Measurements from ENCODE around the gene GADD45B. TPM values are rescaled to one million over a fixed set of nuclear protein-coding genes. Genes with fewer than 3 reads are reported as not detected.

Gene GADD45B
- 25.6 and 32.0 TPM in 2 replicates for total RNA-seq

GRCh38 chr19:2475702-2476450 lies at the start of gene GADD45B:
GADD45B (plus strand) TSS chr19:2476127; CDS start chr19:2476359, 232 bp downstream.

GRCh38 chr19:2427429-2428320 lies 48.3 kb upstream of the GADD45B start, which contains the start of gene TIMM13:
TIMM13 (minus strand) TSS chr19:2427586; CDS start chr19:2427533, 53 bp downstream.

Other genes with a start within 250 kb of the GADD45B start
- 83.1 and 83.5 TPM in 2 replicates for gene PLEKHJ1, start 239.8 kb upstream of the GADD45B start, total RNA-seq
- gene SF3A2, start 239.3 kb upstream of the GADD45B start, total RNA-seq = 35.6 and 65.5 TPM in 2 replicates
- 0.35 and 2.1 TPM in 2 replicates for gene AMH, start 226.8 kb upstream of the GADD45B start, total RNA-seq
- gene JSRP1, start 219.7 kb upstream of the GADD45B start, total RNA-seq = not detected in 2 replicates
- not detected in 2 replicates for gene PEAK3, start 194.0 kb upstream of the GADD45B start, total RNA-seq
- not detected in 2 replicates for gene LINGO3, start 168.0 kb upstream of the GADD45B start, total RNA-seq
- gene LSM7, start 147.5 kb upstream of the GADD45B start, total RNA-seq = 318 and 382 TPM in 2 replicates
- gene SPPL2B, start 147.4 kb upstream of the GADD45B start, total RNA-seq = 22.9 and 26.2 TPM in 2 replicates
- 0.05 TPM in 1 of 2 replicates, not detected in the other for gene TMPRSS9, start 115.9 kb upstream of the GADD45B start, total RNA-seq
- gene TIMM13, start 48.5 kb upstream of the GADD45B start, total RNA-seq = 85.9 and 108 TPM in 2 replicates
- gene LMNB2, start 19.2 kb upstream of the GADD45B start, total RNA-seq = 141 and 154 TPM in 2 replicates
- gene GNG7, start 226.6 kb downstream of the GADD45B start, total RNA-seq = 0.09 and 0.14 TPM in 2 replicates
- gene DIRAS1, start 245.2 kb downstream of the GADD45B start, total RNA-seq = 0.14 TPM in 1 of 2 replicates, not detected in the other